Measurements from ENCODE around the gene MAST3. TPM values are rescaled to one million over a fixed set of nuclear protein-coding genes. Genes with fewer than 3 reads are reported as not detected.

Gene MAST3
- total RNA-seq, 1 donor from 2014 or later = 4.6 TPM

DNA sequence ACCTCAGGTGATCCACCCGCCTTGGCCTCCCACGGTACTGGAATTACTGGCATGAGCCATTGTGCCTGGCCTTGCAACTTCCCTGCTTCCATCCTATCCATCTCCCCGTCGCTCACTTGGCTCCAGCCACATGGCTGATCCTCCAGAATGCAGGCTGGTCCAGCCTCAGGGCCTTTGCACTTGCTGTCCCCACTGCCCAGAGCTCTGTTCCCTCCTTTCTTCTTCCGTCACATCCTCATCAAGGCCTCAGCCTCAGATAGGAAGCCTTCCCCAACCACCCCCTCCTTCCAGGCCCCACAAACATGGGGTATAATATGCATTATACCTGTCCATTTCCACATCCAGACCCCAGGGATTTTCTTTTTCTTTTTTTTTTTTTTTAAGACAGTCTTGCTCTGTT lies 16.2 kb downstream of the MAST3 start:
- Histone ChIP-seq H3K27me3 (ENCODE audit: low read depth) (peaks cover 24% of the 10 kb centered on the region), H3K27ac (replicated peaks) (no peak overlapping the region), H3K4me1 (peaks cover 36% of the 10 kb centered on the region), H3K36me3 (no peaks in the 10 kb centered on the region), H3K4me3 (no peak overlapping the region), H3K9me3 (replicated peaks) (no peaks in the 10 kb centered on the region)
- intact Hi-C loops (cut with micrococcal nuclease) = loop anchor here (10.0 kb wide), 1 partner anchor 141 kb away; a partner anchor contains a TSS
- TF ChIP-seq, protein P1, sequence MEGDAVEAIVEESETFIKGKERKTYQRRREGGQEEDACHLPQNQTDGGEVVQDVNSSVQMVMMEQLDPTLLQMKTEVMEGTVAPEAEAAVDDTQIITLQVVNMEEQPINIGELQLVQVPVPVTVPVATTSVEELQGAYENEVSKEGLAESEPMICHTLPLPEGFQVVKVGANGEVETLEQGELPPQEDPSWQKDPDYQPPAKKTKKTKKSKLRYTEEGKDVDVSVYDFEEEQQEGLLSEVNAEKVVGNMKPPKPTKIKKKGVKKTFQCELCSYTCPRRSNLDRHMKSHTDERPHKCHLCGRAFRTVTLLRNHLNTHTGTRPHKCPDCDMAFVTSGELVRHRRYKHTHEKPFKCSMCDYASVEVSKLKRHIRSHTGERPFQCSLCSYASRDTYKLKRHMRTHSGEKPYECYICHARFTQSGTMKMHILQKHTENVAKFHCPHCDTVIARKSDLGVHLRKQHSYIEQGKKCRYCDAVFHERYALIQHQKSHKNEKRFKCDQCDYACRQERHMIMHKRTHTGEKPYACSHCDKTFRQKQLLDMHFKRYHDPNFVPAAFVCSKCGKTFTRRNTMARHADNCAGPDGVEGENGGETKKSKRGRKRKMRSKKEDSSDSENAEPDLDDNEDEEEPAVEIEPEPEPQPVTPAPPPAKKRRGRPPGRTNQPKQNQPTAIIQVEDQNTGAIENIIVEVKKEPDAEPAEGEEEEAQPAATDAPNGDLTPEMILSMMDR (IDR thresholded peaks at IDR 0.05; ENCODE audit: borderline replicate concordance) = no peak
- DNase-seq = no peak

DNA sequence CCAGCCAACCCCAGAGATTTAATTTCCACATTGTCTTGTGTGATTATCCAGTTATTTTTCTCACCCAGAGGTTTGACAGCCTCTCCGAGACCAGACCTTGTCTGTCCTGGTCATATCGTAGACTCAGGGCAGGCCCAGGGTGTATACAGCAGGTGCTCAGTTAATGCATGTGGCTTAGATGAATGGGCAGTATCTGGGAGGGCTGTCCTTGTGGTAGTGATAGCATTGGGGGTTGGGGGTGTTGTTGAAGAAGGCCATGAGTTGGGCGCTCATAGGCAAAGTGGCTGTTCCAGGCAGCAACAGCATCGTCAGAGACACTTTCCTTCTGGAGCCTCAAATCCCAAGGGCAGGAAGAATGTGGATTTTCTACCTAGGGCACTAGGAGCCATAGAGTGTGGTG lies 16.9 kb downstream of the MAST3 start:
- TF ChIP-seq, protein P1 (IDR thresholded peaks at IDR 0.05; ENCODE audit: borderline replicate concordance) = no peak
- H3K27ac ChIP-seq (replicated peaks) = no peak overlapping the region
- DNase-seq = no peak
- intact Hi-C loops (cut with micrococcal nuclease) = loop anchor here (10.0 kb wide), 1 partner anchor 140 kb away; a partner anchor contains a TSS
- peaks cover 22% of the 10 kb centered on the region for H3K27me3 ChIP-seq (ENCODE audit: low read depth)
- peaks cover 39% of the 10 kb centered on the region for H3K4me1 ChIP-seq
- no peak overlapping the region for H3K4me3 ChIP-seq
- no peaks in the 10 kb centered on the region for H3K36me3 ChIP-seq
- H3K9me3 ChIP-seq (replicated peaks) = no peaks in the 10 kb centered on the region

DNA sequence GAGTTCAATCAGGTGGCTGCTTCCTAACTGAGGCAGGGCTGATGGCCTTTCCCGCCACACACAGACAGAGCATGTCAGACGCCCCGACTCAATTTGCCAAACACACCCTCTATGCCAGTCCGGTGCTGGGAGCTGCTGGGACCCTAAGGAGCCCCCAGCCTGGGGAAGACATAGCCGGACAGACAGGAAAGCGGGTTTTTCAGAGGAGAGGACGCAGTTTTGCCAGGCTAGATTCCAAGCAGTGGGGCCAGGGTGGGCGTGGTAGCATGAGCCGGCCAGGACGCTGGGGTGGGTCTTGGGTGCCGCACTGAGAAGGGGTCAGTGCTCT lies 19.8 kb downstream of the MAST3 start:
- intact Hi-C loops (cut with micrococcal nuclease) = loop anchor here (10.0 kb wide), 1 partner anchor 137 kb away; a partner anchor contains a TSS
- TF ChIP-seq, protein P1 (IDR thresholded peaks at IDR 0.05; ENCODE audit: borderline replicate concordance) = no peak
- Histone ChIP-seq H3K27me3 (ENCODE audit: low read depth) (no peaks in the 10 kb centered on the region), H3K36me3 (no peaks in the 10 kb centered on the region), H3K27ac (replicated peaks) (no peak overlapping the region), H3K4me1 (peaks cover 24% of the 10 kb centered on the region), H3K9me3 (replicated peaks) (no peaks in the 10 kb centered on the region), H3K4me3 (peak overlapping the region; percentile 87)
- no peak for DNase-seq

DNA sequence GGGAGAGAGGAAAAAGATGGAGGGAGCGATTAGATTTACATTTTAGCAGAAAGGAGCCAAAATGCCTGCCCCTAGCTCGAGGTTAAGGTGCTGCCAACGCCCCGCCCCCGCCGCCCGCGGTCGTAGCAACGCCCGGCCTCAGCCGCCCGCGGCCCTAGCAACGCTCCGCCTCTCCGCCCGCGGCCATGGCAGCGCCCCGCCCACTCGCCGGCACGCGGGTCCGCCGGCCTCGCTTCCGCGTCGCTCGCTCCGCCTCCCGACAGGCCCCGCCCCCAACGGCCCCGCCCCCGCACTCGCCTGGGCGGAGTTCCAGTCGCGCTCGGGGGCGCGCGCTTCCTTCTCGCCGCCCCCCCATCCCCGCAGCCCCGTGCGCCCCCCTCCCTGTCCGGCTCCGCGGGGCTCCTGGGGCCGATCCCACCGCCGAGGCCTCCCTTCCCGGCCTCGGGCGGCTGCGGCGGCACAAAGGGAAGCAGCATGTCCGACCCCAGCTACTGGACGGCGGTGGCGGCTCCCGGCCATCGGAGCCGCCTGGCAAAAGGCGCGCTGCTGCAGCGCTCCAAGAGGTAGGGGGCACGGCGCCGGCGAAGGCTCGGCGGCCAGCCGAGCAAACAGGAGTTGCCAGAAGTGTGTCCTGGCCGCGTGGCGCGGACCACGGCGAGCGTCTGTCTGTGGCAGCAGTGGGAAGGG lies 20.3 kb downstream of the MAST3 start:
- TF ChIP-seq, protein P1 (IDR thresholded peaks at IDR 0.05; ENCODE audit: borderline replicate concordance) = no peak
- Histone ChIP-seq H3K9me3 (replicated peaks) (no peaks in the 10 kb centered on the region), H3K27me3 (ENCODE audit: low read depth) (no peaks in the 10 kb centered on the region), H3K27ac (replicated peaks) (peak overlapping the region; percentile 77), H3K36me3 (peaks cover 3% of the 10 kb centered on the region), H3K4me1 (peaks cover 27% of the 10 kb centered on the region), H3K4me3 (peak overlapping the region; percentile 87)
- intact Hi-C loops (cut with micrococcal nuclease) = loop anchor here (10.0 kb wide), 1 partner anchor 137 kb away; a partner anchor contains a TSS
- DNase-seq = peak; percentile 90

DNA sequence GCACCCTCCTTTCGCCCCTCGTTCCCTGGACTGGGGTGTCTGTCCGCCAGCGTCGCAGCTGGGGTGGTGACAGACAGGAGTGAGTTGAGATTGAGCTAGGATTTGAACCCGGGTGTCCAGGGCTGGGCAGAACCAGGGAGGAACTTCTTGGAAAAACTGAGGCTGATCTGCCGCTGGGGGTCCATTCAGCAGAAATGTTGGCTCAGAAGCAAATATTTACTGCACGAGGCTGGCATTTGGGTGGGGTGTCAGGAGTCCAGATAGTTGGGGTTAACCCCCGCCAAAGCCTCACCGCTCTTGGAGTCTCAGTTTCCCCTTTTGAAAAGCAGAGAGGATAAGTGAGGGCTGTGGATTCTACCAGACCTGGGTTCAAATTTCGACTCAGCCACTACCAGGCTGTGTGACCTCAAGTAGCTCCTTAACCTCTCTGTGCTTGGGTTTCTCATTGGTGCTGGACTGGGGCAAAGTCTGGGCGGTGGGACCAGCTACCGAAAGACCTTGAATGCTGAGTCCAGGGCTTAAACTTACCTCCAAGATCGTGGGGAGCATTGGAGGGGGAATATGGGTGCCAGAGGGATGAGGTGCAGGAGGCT lies 20.9 kb downstream of the MAST3 start:
- TF ChIP-seq, protein P1 (IDR thresholded peaks at IDR 0.05; ENCODE audit: borderline replicate concordance) = no peak
- intact Hi-C loops (cut with micrococcal nuclease) = loop anchor here (10.0 kb wide), 1 partner anchor 136 kb away; a partner anchor contains a TSS
- peak overlapping the region; percentile 77 for H3K27ac ChIP-seq (replicated peaks)
- peaks cover 4% of the 10 kb centered on the region for H3K36me3 ChIP-seq
- no peak for DNase-seq
- peaks cover 27% of the 10 kb centered on the region for H3K4me1 ChIP-seq
- no peaks in the 10 kb centered on the region for H3K27me3 ChIP-seq (ENCODE audit: low read depth)
- H3K4me3 ChIP-seq = peak overlapping the region; percentile 87
- no peaks in the 10 kb centered on the region for H3K9me3 ChIP-seq (replicated peaks)

Data from left ventricle myocardium inferior (tissue), 1 donor.